GM18907 (cell line): Measurements from ENCODE around the gene DDX10.
"Not testable (repeated sequence)": the region's sequence is repeated elsewhere in the genome, so short reads cannot be mapped to it uniquely, and the experiment has no call there.

Experiments
- ATAC-seq: cut with Tn5 transposase; IDR thresholded peaks from one replicate; pipeline ENCODE4 v1.9.1; 2021; ENCODE audit warnings: mild to moderate bottlenecking, moderate library complexity; ENCODE audit not compliant: unreplicated experiment

Gene DDX10

GRCh38 chr11:108664730-108665525, at the start of gene DDX10:
DDX10 (plus strand) TSS chr11:108665069; CDS start chr11:108665154, 85 bp downstream.
- ATAC-seq: peak; percentile 80

GRCh38 chr11:108616549-108616948, 48.3 kb upstream of the DDX10 start:
- ATAC-seq: no peak

GRCh38 chr11:108617055-108617454, 47.8 kb upstream of the DDX10 start:
- ATAC-seq: no peak

GRCh38 chr11:108618529-108618928, 46.3 kb upstream of the DDX10 start:
- no peak for ATAC-seq

GRCh38 chr11:108620958-108621772, 43.7 kb upstream of the DDX10 start:
- peak; percentile 93 for ATAC-seq

- no peak for ATAC-seq
Observed at GRCh38 chr11:108622341-108622740, 42.5 kb upstream of the DDX10 start.

- no peak for ATAC-seq
Observed at GRCh38 chr11:108624196-108624925, 40.5 kb upstream of the DDX10 start.

- no peak for ATAC-seq
Observed at GRCh38 chr11:108628326-108628725, 36.5 kb upstream of the DDX10 start.

- ATAC-seq: no peak
Observed at GRCh38 chr11:108628812-108629211, 36.1 kb upstream of the DDX10 start.

- no peak for ATAC-seq
Observed at GRCh38 chr11:108629274-108629673, 35.6 kb upstream of the DDX10 start.

GRCh38 chr11:108632041-108632704, 32.7 kb upstream of the DDX10 start:
- ATAC-seq: no peak

GRCh38 chr11:108635106-108635505, 29.8 kb upstream of the DDX10 start:
- no peak for ATAC-seq

- ATAC-seq: no peak
Observed at GRCh38 chr11:108636222-108636621, 28.6 kb upstream of the DDX10 start.

GRCh38 chr11:108639146-108639545, 25.7 kb upstream of the DDX10 start:
- ATAC-seq: no peak

GRCh38 chr11:108641752-108642151, 23.1 kb upstream of the DDX10 start:
- not testable (repeated sequence) for ATAC-seq

GRCh38 chr11:108643974-108644373, 20.9 kb upstream of the DDX10 start:
- no peak for ATAC-seq

GRCh38 chr11:108645970-108646369, 18.9 kb upstream of the DDX10 start:
- no peak for ATAC-seq

GRCh38 chr11:108647387-108647700, 17.5 kb upstream of the DDX10 start:
- ATAC-seq: no peak

GRCh38 chr11:108647701-108648527, 17.0 kb upstream of the DDX10 start:
- ATAC-seq: peak; percentile 87

- ATAC-seq: no peak
Observed at GRCh38 chr11:108648528-108648885, 16.4 kb upstream of the DDX10 start.
